Measurements from ENCODE around the gene INAVA.

- TF ChIP-seq CTCF (IDR thresholded peaks at IDR 0.05; ENCODE audit: low read length) (no peak), EZH2 (optimal IDR thresholded peaks at IDR 0.05; ENCODE audit: low read depth, low read length) (no peak)
Observed at GRCh38 chr1:200869753-200870391, 24.8 kb upstream of the INAVA start.

Data from MM.1S (cell line).